MM.1S (cell line): ENCODE results near the gene CCDC92B.

Experiments used
- DNase-seq: peaks from one replicate; pipeline ENCODE4 v3.0.0-alpha.2; 2015
- H2AFZ ChIP-seq: fragments of 300-600 bp; sonication (generic); 2 replicates; pipeline ENCODE4 v1.6.0; 2016; ENCODE audit warnings: antibody characterized with exemption, low read length
- H3F3A ChIP-seq: fragments of 300-600 bp; sonication (generic); 2 replicates; pipeline ENCODE4 v1.6.1; 2016; ENCODE audit warnings: mild to moderate bottlenecking, antibody characterized with exemption, low read length, moderate library complexity, mixed read lengths; ENCODE audit not compliant: insufficient read depth
- H3K27ac ChIP-seq: fragments of 300-600 bp; sonication (generic); 2 replicates; pipeline ENCODE4 v1.5.1; 2016; ENCODE audit warnings: mild to moderate bottlenecking, low read length
- H3K27me3 ChIP-seq: fragments of 300-600 bp; sonication (generic); replicated peaks from 2 replicates; pipeline ENCODE4 v1.6.0; 2016; ENCODE audit warnings: low read length; ENCODE audit not compliant: insufficient read depth
- H3K36me3 ChIP-seq: fragments of 300-600 bp; sonication (generic); replicated peaks from 2 replicates; pipeline ENCODE4 v1.6.1; 2016; ENCODE audit warnings: mild to moderate bottlenecking, low read length, mixed read lengths; ENCODE audit not compliant: insufficient read depth
- H3K4me1 ChIP-seq: fragments of 300-600 bp; sonication (generic); 2 replicates; pipeline ENCODE4 v1.6.1; 2016; ENCODE audit warnings: low read length, mixed read lengths
- H3K4me2 ChIP-seq: fragments of 300-600 bp; sonication (generic); 2 replicates; pipeline ENCODE4 v1.6.0; 2016; ENCODE audit warnings: low read depth, low read length
- H3K4me3 ChIP-seq: fragments of 300-600 bp; sonication (generic); 2 replicates; pipeline ENCODE4 v1.5.1; 2016; ENCODE audit warnings: low read length, mixed read lengths
- H3K79me2 ChIP-seq: fragments of 300-600 bp; sonication (generic); 2 replicates; pipeline ENCODE4 v1.6.1; 2016; ENCODE audit warnings: mixed run types, low read length, mixed read lengths
- H3K9ac ChIP-seq: fragments of 300-600 bp; sonication (generic); 2 replicates; pipeline ENCODE4 v1.6.1; 2016; ENCODE audit warnings: low read length, mixed read lengths
- H3K9me2 ChIP-seq: fragments of 300-600 bp; sonication (generic); replicated peaks from 2 replicates; pipeline ENCODE4 v1.6.1; 2016; ENCODE audit warnings: mild to moderate bottlenecking, low read length, mixed read lengths; ENCODE audit not compliant: insufficient read depth
- H3K9me3 ChIP-seq: fragments of 300-600 bp; sonication (generic); replicated peaks from 2 replicates; pipeline ENCODE4 v1.6.1; 2016; ENCODE audit warnings: mild to moderate bottlenecking, low read length, mixed read lengths; ENCODE audit not compliant: insufficient read depth
- H4K20me1 ChIP-seq: fragments of 300-600 bp; sonication (generic); 2 replicates; pipeline ENCODE4 v1.6.1; 2016; ENCODE audit warnings: mild to moderate bottlenecking, low read length, moderate library complexity, mixed read lengths; ENCODE audit not compliant: insufficient read depth
- EZH2 ChIP-seq: fragments of 300-600 bp; sonication (generic); optimal IDR thresholded peaks from 2 replicates; pipeline ENCODE3; 2017; ENCODE audit warnings: low read depth, mild to moderate bottlenecking, antibody characterized with exemption, low read length, mixed read lengths
- EZH2phosphoT487 ChIP-seq: fragments of 300-600 bp; sonication (generic); IDR thresholded peaks from 2 replicates; pipeline ENCODE4 v1.6.1; 2018; ENCODE audit warnings: antibody characterized with exemption, low read length
- TF ChIP-seq, protein P1 (sequence below): fragments of 300-600 bp; sonication (generic); IDR thresholded peaks from 2 replicates; pipeline ENCODE4 v1.5.1; 2016; ENCODE audit warnings: antibody characterized with exemption, low read length, mixed read lengths

Gene CCDC92B

DNA sequence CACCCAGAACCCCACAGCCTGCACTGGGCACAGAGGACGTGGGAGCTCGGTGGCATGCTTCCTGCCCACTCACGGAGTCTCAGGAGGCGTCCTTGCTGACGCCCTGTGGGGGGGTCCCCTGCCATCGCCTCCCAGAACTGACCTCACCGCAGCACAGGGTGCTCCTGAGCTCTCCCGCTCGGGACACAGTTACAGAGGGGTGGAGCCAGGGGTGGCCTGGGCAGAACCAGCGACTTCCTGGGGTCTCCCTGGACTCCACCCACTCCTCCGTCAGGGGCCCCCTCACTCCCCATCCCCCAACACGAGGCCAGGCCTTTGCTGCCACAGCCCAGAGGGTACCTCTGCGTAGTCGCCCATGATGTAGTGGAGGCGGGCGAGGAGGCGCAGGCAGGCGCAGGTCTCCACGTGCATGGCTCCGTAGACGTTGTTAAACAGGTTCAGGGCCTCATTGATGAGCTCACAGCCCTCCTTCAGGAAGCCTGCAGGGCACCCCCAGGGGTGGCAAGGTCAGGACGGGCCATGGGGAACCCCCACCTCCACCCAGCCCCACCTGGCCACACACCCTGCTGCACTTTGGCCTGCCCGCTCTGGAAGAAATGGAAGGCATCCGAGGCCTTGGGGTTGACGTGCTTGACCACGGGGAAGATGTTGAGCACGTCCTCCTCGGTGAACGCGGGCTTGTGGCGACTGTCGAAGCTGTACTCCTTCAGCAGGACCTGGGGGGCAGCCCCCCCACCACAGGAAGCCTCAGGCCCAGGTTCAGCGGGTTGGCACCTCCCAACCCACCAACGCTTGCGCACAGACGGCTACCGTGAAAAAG lies 55.7 kb downstream of the CCDC92B start:
- no peaks in the 10 kb centered on the region for H4K20me1 ChIP-seq
- no peak overlapping the region for H3K4me2 ChIP-seq

DNA sequence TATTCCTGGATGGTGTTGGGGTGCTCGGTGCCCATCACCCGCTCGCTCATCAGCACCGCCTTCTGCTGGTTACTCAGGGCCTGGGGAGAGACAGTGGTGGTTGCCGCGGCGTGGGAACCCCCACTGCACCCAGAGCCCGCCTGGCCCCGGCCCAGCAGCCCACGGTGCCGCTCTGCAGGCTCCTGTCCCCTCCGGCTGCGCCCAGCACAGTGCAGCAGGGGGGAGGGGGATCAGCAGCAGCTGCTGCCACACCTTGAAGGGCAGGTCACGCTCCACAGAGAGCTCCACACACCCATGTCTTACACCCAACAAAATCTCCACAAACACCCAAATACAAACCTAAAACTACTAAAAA lies 56.7 kb downstream of the CCDC92B start:
- H2AFZ ChIP-seq = no peak overlapping the region
- no peaks in the 10 kb centered on the region for H3K9me3 ChIP-seq
- H3K27ac ChIP-seq = no peak overlapping the region
- H3K27me3 ChIP-seq = no peaks in the 10 kb centered on the region
- 0 out of 2 replicates have a peak, but pooled peaks cover 2% of the 10 kb centered on the region for H3K79me2 ChIP-seq
- DNase-seq = no peak
- peaks cover 9% of the 10 kb centered on the region for H3F3A ChIP-seq
- no peaks in the 10 kb centered on the region for H3K36me3 ChIP-seq
- no peak for TF ChIP-seq EZH2
- TF ChIP-seq EZH2phosphoT487 = no peak
- TF ChIP-seq, protein P1, sequence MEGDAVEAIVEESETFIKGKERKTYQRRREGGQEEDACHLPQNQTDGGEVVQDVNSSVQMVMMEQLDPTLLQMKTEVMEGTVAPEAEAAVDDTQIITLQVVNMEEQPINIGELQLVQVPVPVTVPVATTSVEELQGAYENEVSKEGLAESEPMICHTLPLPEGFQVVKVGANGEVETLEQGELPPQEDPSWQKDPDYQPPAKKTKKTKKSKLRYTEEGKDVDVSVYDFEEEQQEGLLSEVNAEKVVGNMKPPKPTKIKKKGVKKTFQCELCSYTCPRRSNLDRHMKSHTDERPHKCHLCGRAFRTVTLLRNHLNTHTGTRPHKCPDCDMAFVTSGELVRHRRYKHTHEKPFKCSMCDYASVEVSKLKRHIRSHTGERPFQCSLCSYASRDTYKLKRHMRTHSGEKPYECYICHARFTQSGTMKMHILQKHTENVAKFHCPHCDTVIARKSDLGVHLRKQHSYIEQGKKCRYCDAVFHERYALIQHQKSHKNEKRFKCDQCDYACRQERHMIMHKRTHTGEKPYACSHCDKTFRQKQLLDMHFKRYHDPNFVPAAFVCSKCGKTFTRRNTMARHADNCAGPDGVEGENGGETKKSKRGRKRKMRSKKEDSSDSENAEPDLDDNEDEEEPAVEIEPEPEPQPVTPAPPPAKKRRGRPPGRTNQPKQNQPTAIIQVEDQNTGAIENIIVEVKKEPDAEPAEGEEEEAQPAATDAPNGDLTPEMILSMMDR = no peak
- H3K4me3 ChIP-seq = no peak overlapping the region
- H4K20me1 ChIP-seq = no peaks in the 10 kb centered on the region
- no peak overlapping the region for H3K9ac ChIP-seq
- H3K4me1 ChIP-seq = no peaks in the 10 kb centered on the region
- H3K9me2 ChIP-seq = no peaks in the 10 kb centered on the region
- no peak overlapping the region for H3K4me2 ChIP-seq

More for the DNA sequence above, 55.7 kb downstream of the CCDC92B start:
- H2AFZ ChIP-seq = no peak overlapping the region
- H3K4me3 ChIP-seq = no peak overlapping the region
- H3K9me3 ChIP-seq = no peaks in the 10 kb centered on the region
- DNase-seq = no peak
- no peaks in the 10 kb centered on the region; the same call in 1 of the 2 replicates for H3K36me3 ChIP-seq
- H3K27ac ChIP-seq = no peak overlapping the region
- TF ChIP-seq, protein P1 = no peak
- TF ChIP-seq EZH2 = no peak
- no peak for TF ChIP-seq EZH2phosphoT487
- no peaks in the 10 kb centered on the region for H3K9me2 ChIP-seq
- no peaks in the 10 kb centered on the region for H3K27me3 ChIP-seq
- peaks cover 9% of the 10 kb centered on the region; the same call in 1 of the 2 replicates for H3K79me2 ChIP-seq
- no peak overlapping the region for H3K9ac ChIP-seq
- no peaks in the 10 kb centered on the region for H3K4me1 ChIP-seq
- H3F3A ChIP-seq = peaks cover under 1% of the 10 kb centered on the region; the same call in 1 of the 2 replicates

DNA sequence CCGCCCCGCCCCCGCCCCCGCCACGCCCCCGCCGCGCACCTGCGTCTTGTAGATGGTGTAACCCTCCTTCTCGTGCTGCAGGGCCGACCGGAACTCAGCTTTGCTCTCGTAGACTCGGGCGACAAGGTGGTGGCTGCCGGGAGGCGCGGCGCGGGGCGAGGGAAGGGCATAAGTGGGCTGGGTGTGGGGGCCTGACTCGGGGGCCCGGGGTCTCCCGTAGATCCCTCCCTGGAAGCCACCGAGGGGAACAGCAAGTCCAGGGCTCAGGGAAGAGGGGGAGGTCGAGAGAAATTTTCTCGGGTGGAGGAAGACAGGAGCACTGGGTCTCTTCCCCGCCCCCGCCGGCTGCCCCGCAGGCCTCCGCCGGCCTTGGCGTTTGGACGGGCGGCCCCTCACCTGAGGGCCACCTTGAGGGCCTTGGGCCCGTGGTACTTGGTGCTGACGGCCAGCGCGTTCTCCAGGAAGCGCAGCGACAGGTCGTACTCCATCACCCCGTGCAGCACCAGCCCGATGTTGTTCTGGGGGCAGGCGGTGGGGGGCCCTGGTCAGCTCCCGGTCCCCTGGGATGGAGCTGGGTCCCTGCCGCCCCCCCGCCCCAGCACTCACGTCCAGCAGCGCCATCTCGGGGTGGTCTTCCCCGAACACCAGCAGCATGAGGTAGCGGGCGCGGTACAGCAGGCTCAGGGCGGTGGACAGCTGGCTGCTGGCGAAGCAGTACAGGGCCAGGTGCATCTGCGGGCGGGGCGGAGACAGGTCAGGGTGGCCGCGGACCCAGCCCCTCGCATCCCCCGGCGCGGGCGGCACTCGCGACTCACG lies 57.3 kb downstream of the CCDC92B start:
- H3K4me1 ChIP-seq = no peaks in the 10 kb centered on the region
- H3K4me3 ChIP-seq = no peak overlapping the region
- no peaks in the 10 kb centered on the region for H4K20me1 ChIP-seq
- no peak for DNase-seq
- no peaks in the 10 kb centered on the region for H3K9me2 ChIP-seq
- no peak overlapping the region for H3K9ac ChIP-seq
- H3K9me3 ChIP-seq = no peaks in the 10 kb centered on the region
- H2AFZ ChIP-seq = no peak overlapping the region
- no peaks in the 10 kb centered on the region for H3K36me3 ChIP-seq
- TF ChIP-seq EZH2phosphoT487 = no peak
- no peak for TF ChIP-seq EZH2
- TF ChIP-seq, protein P1 = no peak
- H3F3A ChIP-seq = peaks cover 10% of the 10 kb centered on the region
- no peaks in the 10 kb centered on the region for H3K27me3 ChIP-seq
- H3K79me2 ChIP-seq = no peaks in the 10 kb centered on the region
- H3K4me2 ChIP-seq = no peak overlapping the region
- no peak overlapping the region for H3K27ac ChIP-seq
